ENCODE results near the gene ANGPTL4. TPM values are rescaled to one million over a fixed set of nuclear protein-coding genes. Genes with fewer than 3 reads are reported as not detected.

The ANGPTL4 gene
- total RNA-seq, 1 experiment from 2014 or later = not detected

- no TSS peak for BruUV-seq (replicated peaks)
- Histone ChIP-seq H3K4me1 (replicated peaks; ENCODE audit: insufficient read depth) (peaks cover 56% of the 10 kb centered on the region), H3K9me2 (ENCODE audit: insufficient read depth) (no peaks in the 10 kb centered on the region), H3K4me3 (peak overlapping the region; percentile 82), H2AFZ (peak overlapping the region; percentile 48; the same call in 1 of the 2 replicates), H4K20me1 (ENCODE audit: insufficient read depth) (peaks cover 46% of the 10 kb centered on the region), H3K27me3 (ENCODE audit: insufficient read depth, low read depth) (no peaks in the 10 kb centered on the region), H3K9me3 (ENCODE audit: insufficient read depth, low read depth) (no peaks in the 10 kb centered on the region; the same call in 1 of the 2 replicates), H3K79me2 (ENCODE audit: low read depth) (peaks cover 69% of the 10 kb centered on the region), H3K27ac (peak overlapping the region; percentile 85), H3F3A (ENCODE audit: insufficient read depth, low read depth) (peaks cover 47% of the 10 kb centered on the region), H3K36me3 (ENCODE audit: low read depth) (no peaks in the 10 kb centered on the region), H3K4me2 (peak overlapping the region; percentile 82)
- no peak for TF ChIP-seq EZH2 (IDR thresholded peaks at IDR 0.05; ENCODE audit: low read depth)
- TF ChIP-seq CTCF (conservative IDR thresholded peaks at IDR 0.05) = no peak
- ChIA-PET POLR2A (ENCODE audit: unreplicated experiment) (interaction anchor here (0.6 to 1.0 kb wide), 10 partner anchors 23 to 521 kb away, joined by 3 to 21 read pairs (median 4); partner anchors contain the start of gene MARCHF2), CTCF (interaction anchor here (0.6 to 1.7 kb wide), 4 partner anchors 23 to 190 kb away, joined by 3 to 5 read pairs (median 4); partner anchors contain the start of gene MARCHF2)
- DNase-seq = peak; percentile 80 to 95
- intact Hi-C loops (cut with micrococcal nuclease; ENCODE audit: unreplicated experiment) = loop anchor here (1.0 to 2.0 kb wide), 2 partner anchors 28 to 54 kb away; partner anchors contain the start of gene HNRNPM
Measured at GRCh38 chr19:8390617-8390981, 26.6 kb downstream of the ANGPTL4 start.

- Histone ChIP-seq H3K4me3 (peak overlapping the region; percentile 53; the same call in 1 of the 2 replicates), H3K27ac (no peak overlapping the region), H2AFZ (no peak overlapping the region), H3K4me1 (replicated peaks; ENCODE audit: insufficient read depth) (peaks cover 48% of the 10 kb centered on the region), H3F3A (ENCODE audit: insufficient read depth, low read depth) (peaks cover 39% of the 10 kb centered on the region), H3K27me3 (ENCODE audit: insufficient read depth, low read depth) (no peaks in the 10 kb centered on the region), H3K36me3 (ENCODE audit: low read depth) (no peaks in the 10 kb centered on the region), H3K9me3 (ENCODE audit: insufficient read depth, low read depth) (no peaks in the 10 kb centered on the region; the same call in 1 of the 2 replicates), H3K9me2 (ENCODE audit: insufficient read depth) (no peaks in the 10 kb centered on the region), H4K20me1 (ENCODE audit: insufficient read depth) (peaks cover 54% of the 10 kb centered on the region), H3K79me2 (ENCODE audit: low read depth) (peaks cover 77% of the 10 kb centered on the region), H3K4me2 (peak overlapping the region; percentile 82)
- TF ChIP-seq EZH2 (IDR thresholded peaks at IDR 0.05; ENCODE audit: low read depth) = no peak
- no peak for TF ChIP-seq CTCF (conservative IDR thresholded peaks at IDR 0.05)
- BruUV-seq (replicated peaks) = no TSS peak
- DNase-seq = no peak
- POLR2A ChIA-PET (ENCODE audit: unreplicated experiment) = interaction anchor here (0.6 to 1.0 kb wide), 7 partner anchors 22 to 399 kb away, joined by 3 to 21 read pairs (median 4); partner anchors contain the start of gene MARCHF2
- CTCF ChIA-PET = interaction anchor here (1.7 kb wide), 1 partner anchor 22 kb away, joined by 5 read pairs; the partner anchor contains the start of gene MARCHF2
- intact Hi-C loops (cut with micrococcal nuclease; ENCODE audit: unreplicated experiment) = loop anchor here (2.0 kb wide), 1 partner anchor 29 kb away; no protein-coding TSS in a partner anchor
Measured at GRCh38 chr19:8391198-8392016, 27.5 kb downstream of the ANGPTL4 start.

GRCh38 chr19:8392017-8392591, 28.1 kb downstream of the ANGPTL4 start:
- H3K79me2 ChIP-seq (ENCODE audit: low read depth) = peaks cover 80% of the 10 kb centered on the region

More at GRCh38 chr19:8392017-8392591, 28.1 kb downstream of the ANGPTL4 start:
- Histone ChIP-seq H3K27ac (no peak overlapping the region), H3K27me3 (ENCODE audit: insufficient read depth, low read depth) (no peaks in the 10 kb centered on the region), H3K4me2 (no peak overlapping the region), H3F3A (ENCODE audit: insufficient read depth, low read depth) (peaks cover 32% of the 10 kb centered on the region), H3K36me3 (ENCODE audit: low read depth) (no peaks in the 10 kb centered on the region), H3K4me1 (replicated peaks; ENCODE audit: insufficient read depth) (peaks cover 41% of the 10 kb centered on the region), H2AFZ (no peak overlapping the region), H3K4me3 (no peak overlapping the region), H3K9me2 (ENCODE audit: insufficient read depth) (no peaks in the 10 kb centered on the region), H4K20me1 (ENCODE audit: insufficient read depth) (peaks cover 59% of the 10 kb centered on the region), H3K9me3 (ENCODE audit: insufficient read depth, low read depth) (no peaks in the 10 kb centered on the region; the same call in 1 of the 2 replicates)
- ChIA-PET CTCF (no interaction called here), POLR2A (ENCODE audit: unreplicated experiment) (no interaction called here)
- no TSS peak for BruUV-seq (replicated peaks)
- no peak for DNase-seq
- intact Hi-C loops (cut with micrococcal nuclease; ENCODE audit: unreplicated experiment) = no loop called here
- TF ChIP-seq CTCF (conservative IDR thresholded peaks at IDR 0.05) (no peak), EZH2 (IDR thresholded peaks at IDR 0.05; ENCODE audit: low read depth) (no peak)

Data from PC-9 (cell line).